Panc1 (cell line): ENCODE results near the gene HEXD. TPM values are rescaled to one million over a fixed set of nuclear protein-coding genes. Genes with fewer than 3 reads are reported as not detected.

ENCODE experiments used
- ATAC-seq: fragments of 200-7000 bp; cut with Tn5 transposase; 2 replicates; pipeline ENCODE4 v1.9.1; 2020; ENCODE audit warnings: mild to moderate bottlenecking, moderate library complexity
- BruUV-seq: library from RNA; stranded (reverse); fragments of 400-500 nt; replicated peaks from 2 replicates; lab custom pipeline; 2021; lab: Mats Ljungman, UMichigan
- CTCF ChIA-PET: fragments of 300-600 bp; sonication (Branson Sonifier 250); formaldehyde crosslinking; loops from one replicate; lab custom pipeline; 2022; ENCODE audit warnings: antibody characterized with exemption; lab: Charles Lee
- POLR2A ChIA-PET: fragments of 300-600 bp; sonication (Branson Sonifier 250); formaldehyde crosslinking; loops from one replicate; lab custom pipeline; 2022; ENCODE audit warnings: antibody characterized with exemption; lab: Charles Lee
- DNase-seq: peaks from one replicate; pipeline ENCODE4 v3.0.0-alpha.2; 2010; ENCODE audit warnings: low read depth, low spot score
- H3K27ac ChIP-seq: 2 replicates; pipeline ENCODE4 v1.5.1; 2011; ENCODE audit warnings: mild to moderate bottlenecking, low read length, inconsistent platforms
- H3K27me3 ChIP-seq: fragments of 200-500 bp; sonication (Bioruptor generic); 2 replicates; pipeline ENCODE4 v1.6.0; 2014; ENCODE audit warnings: low read length, inconsistent platforms; ENCODE audit not compliant: control insufficient read depth, insufficient read depth
- H3K36me3 ChIP-seq: fragments of 200-500 bp; sonication (Bioruptor generic); 2 replicates; pipeline ENCODE4 v1.5.1; 2014; ENCODE audit warnings: inconsistent platforms, mild to moderate bottlenecking, low read length, moderate library complexity; ENCODE audit not compliant: control insufficient read depth, insufficient read depth
- H3K4me1 ChIP-seq: 2 replicates; pipeline ENCODE4 v1.5.1; 2011; ENCODE audit warnings: inconsistent platforms, mild to moderate bottlenecking, low read length, moderate library complexity; ENCODE audit not compliant: control insufficient read depth, insufficient read depth
- H3K4me3 ChIP-seq, 2 experiments: 2 replicates each; pipeline ENCODE4 v1.5.1; 2011 to 2012; ENCODE audit warnings: low read depth in 2 of 2, low read length in 2 of 2, mild to moderate bottlenecking in 2 of 2, inconsistent platforms in 1 of 2, moderate library complexity in 1 of 2
- H3K9me3 ChIP-seq: fragments of 200-500 bp; sonication (Bioruptor generic); 2 replicates; pipeline ENCODE4 v1.5.1; 2014; ENCODE audit warnings: low read depth, mild to moderate bottlenecking, inconsistent platforms, low read length, moderate library complexity; ENCODE audit not compliant: control insufficient read depth, insufficient read depth
- POLR2AphosphoS5 ChIP-seq: IDR thresholded peaks from 2 replicates; pipeline ENCODE4 v1.6.1; 2012; ENCODE audit warnings: mild to moderate bottlenecking, low read depth, low read length, moderate library complexity
- SIN3A ChIP-seq: IDR thresholded peaks from 2 replicates; pipeline ENCODE4 v1.6.1; 2012; ENCODE audit warnings: low read depth, mild to moderate bottlenecking, low read length, moderate library complexity, borderline replicate concordance; ENCODE audit not compliant: insufficient read depth
- TCF7L2 ChIP-seq: IDR thresholded peaks from 2 replicates; pipeline ENCODE4 v1.6.1; 2011; ENCODE audit warnings: mild to moderate bottlenecking, low read depth, low read length, inconsistent platforms
- in situ Hi-C: cut with HindIII; loops from 2 replicates; pipeline ENCODE4 v1.10.0; 2016; ENCODE audit warnings: low sequenced_read_pairs, low pct_unique_long_range_greater_than_20kb
- intact Hi-C: fragments of 100-400 bp; cut with micrococcal nuclease; formaldehyde crosslinking; loops from one replicate; pipeline ENCODE4 v1.10.0; 2022; ENCODE audit not compliant: unreplicated experiment
- total RNA-seq: library from RNA; stranded (reverse); gene quantifications from one replicate; pipeline ENCODE4 v1.2.1, GENCODE V29; 2021; ENCODE audit not compliant: unreplicated experiment
- TF ChIP-seq, protein P1 (sequence below), 2 experiments: IDR thresholded peaks; 2 replicates each; pipeline ENCODE4 v1.6.1; 2011 to 2012; ENCODE audit warnings: low read depth in 2 of 2, control low read depth in 1 of 2, low read length in 1 of 2, mild to moderate bottlenecking in 1 of 2, moderate library complexity in 1 of 2; ENCODE audit not compliant: insufficient read depth in 1 of 2
- TF ChIP-seq, protein P2 (sequence below): fragments of 450-650 bp; IDR thresholded peaks from 2 replicates; pipeline ENCODE4 v1.5.1; 2017; ENCODE audit warnings: mild to moderate bottlenecking

The HEXD gene
- total RNA-seq, 1 experiment from 2014 or later: 25.6 TPM

DNA sequence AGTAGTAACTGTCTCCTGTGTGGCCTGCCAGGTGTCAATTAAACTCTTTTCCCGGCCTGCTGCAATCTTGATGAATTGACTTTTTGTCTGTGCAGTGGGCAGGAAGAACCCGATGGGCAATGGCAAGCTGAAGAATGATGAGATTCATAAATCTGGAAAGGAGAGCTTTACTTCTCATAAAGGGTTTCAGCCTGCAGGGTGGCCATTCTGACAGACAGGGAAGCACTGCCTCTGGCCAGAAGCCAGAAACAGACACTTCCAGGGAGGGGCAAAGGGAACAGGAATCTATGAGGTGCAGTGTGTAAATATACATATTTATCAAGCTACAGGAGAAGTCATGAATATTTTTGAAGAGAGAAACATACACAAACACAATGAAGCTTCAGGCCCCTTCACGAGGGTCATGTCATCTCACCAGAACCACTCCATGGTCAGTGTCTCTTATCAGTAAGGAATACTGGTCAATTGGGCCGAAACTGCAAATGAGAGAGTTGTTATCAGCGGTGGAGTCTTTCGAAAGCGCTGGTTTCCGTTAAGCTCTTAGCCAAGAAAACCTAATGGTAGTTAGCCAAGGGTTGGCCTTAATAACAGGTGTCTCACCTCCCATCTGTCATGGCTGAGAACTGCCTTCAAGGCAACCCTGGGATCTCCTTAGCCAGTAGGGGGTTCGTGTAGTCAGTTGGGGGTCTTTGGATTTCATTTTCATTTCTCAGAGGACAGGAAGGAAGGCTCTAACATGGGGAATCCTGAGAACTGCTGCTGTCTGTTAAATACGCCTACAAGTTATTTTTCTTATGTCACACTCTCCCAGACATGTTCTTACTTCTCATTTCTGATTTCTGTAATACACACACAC is 39.2 kb downstream of the HEXD start:
- peak overlapping the region; percentile 99 for H3K27ac ChIP-seq
- CTCF ChIA-PET: no interaction called here
- intact Hi-C loops: no loop called here
- DNase-seq (no peak), ATAC-seq (no peak)
- no TSS peak for BruUV-seq
- H3K36me3 ChIP-seq: peaks cover 4% of the 10 kb centered on the region; the same call in 1 of the 2 replicates
- POLR2A ChIA-PET: interaction anchor here (0.5 to 0.6 kb wide), 2 partner anchors 13 to 217 kb away, joined by 3 to 7 read pairs; no protein-coding TSS in a partner anchor
- TF ChIP-seq POLR2AphosphoS5 (no peak), SIN3A (no peak), TCF7L2 (no peak)
- TF ChIP-seq, protein P1, sequence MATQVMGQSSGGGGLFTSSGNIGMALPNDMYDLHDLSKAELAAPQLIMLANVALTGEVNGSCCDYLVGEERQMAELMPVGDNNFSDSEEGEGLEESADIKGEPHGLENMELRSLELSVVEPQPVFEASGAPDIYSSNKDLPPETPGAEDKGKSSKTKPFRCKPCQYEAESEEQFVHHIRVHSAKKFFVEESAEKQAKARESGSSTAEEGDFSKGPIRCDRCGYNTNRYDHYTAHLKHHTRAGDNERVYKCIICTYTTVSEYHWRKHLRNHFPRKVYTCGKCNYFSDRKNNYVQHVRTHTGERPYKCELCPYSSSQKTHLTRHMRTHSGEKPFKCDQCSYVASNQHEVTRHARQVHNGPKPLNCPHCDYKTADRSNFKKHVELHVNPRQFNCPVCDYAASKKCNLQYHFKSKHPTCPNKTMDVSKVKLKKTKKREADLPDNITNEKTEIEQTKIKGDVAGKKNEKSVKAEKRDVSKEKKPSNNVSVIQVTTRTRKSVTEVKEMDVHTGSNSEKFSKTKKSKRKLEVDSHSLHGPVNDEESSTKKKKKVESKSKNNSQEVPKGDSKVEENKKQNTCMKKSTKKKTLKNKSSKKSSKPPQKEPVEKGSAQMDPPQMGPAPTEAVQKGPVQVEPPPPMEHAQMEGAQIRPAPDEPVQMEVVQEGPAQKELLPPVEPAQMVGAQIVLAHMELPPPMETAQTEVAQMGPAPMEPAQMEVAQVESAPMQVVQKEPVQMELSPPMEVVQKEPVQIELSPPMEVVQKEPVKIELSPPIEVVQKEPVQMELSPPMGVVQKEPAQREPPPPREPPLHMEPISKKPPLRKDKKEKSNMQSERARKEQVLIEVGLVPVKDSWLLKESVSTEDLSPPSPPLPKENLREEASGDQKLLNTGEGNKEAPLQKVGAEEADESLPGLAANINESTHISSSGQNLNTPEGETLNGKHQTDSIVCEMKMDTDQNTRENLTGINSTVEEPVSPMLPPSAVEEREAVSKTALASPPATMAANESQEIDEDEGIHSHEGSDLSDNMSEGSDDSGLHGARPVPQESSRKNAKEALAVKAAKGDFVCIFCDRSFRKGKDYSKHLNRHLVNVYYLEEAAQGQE (IDR thresholded peaks at IDR 0.05; ENCODE audit: insufficient read depth in 1 of 2, low read depth in 2 of 2, low read length in 1 of 2): no peak
- TF ChIP-seq, protein P2, sequence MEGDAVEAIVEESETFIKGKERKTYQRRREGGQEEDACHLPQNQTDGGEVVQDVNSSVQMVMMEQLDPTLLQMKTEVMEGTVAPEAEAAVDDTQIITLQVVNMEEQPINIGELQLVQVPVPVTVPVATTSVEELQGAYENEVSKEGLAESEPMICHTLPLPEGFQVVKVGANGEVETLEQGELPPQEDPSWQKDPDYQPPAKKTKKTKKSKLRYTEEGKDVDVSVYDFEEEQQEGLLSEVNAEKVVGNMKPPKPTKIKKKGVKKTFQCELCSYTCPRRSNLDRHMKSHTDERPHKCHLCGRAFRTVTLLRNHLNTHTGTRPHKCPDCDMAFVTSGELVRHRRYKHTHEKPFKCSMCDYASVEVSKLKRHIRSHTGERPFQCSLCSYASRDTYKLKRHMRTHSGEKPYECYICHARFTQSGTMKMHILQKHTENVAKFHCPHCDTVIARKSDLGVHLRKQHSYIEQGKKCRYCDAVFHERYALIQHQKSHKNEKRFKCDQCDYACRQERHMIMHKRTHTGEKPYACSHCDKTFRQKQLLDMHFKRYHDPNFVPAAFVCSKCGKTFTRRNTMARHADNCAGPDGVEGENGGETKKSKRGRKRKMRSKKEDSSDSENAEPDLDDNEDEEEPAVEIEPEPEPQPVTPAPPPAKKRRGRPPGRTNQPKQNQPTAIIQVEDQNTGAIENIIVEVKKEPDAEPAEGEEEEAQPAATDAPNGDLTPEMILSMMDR: no peak
- in situ Hi-C loops: no loop called here
- H3K4me1 ChIP-seq: peaks cover 15% of the 10 kb centered on the region
- no peaks in the 10 kb centered on the region for H3K27me3 ChIP-seq
- peak overlapping the region; percentile 83 to 85 for H3K4me3 ChIP-seq
- no peaks in the 10 kb centered on the region for H3K9me3 ChIP-seq

DNA sequence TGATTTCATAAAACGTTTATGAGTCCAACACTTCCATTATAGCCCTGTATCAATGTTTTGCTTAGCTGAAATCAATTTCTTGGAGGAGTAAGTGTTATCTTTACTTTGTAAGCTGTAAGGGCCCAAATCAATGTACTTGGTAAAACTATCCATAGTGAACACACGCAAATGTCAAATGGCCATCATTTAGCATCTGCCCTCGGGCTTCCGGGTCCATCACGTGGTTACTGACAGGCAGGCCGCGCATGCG is 39.7 kb downstream of the HEXD start:
- no peaks in the 10 kb centered on the region for H3K27me3 ChIP-seq
- no peaks in the 10 kb centered on the region for H3K9me3 ChIP-seq
- peaks cover 4% of the 10 kb centered on the region; the same call in 1 of the 2 replicates for H3K36me3 ChIP-seq
- H3K4me3 ChIP-seq: peak overlapping the region; percentile 83 to 85
- in situ Hi-C loops (no loop called here), intact Hi-C loops (no loop called here)
- ChIA-PET POLR2A (interaction anchor here (0.5 kb wide), 1 partner anchor 217 kb away, joined by 3 read pairs; no protein-coding TSS in a partner anchor), CTCF (no interaction called here)
- DNase-seq (peak; percentile 18), ATAC-seq (no peak)
- TSS peak; percentile 97 for BruUV-seq
- peak overlapping the region; percentile 99 for H3K27ac ChIP-seq
- TF ChIP-seq POLR2AphosphoS5: no peak
- no peak for TF ChIP-seq TCF7L2
- TF ChIP-seq, protein P2: no peak
- TF ChIP-seq SIN3A: no peak
- TF ChIP-seq, protein P1 (IDR thresholded peaks at IDR 0.05; ENCODE audit: insufficient read depth in 1 of 2, low read depth in 2 of 2, low read length in 1 of 2): no peak
- H3K4me1 ChIP-seq: peaks cover 15% of the 10 kb centered on the region
